OCI-M2 (cell line): Measurements from ENCODE around the gene KCNF1.

Experiments
- DNase-seq: peaks from one replicate; lab custom pipeline; 2025; ENCODE audit not compliant: unreplicated experiment; lab: John Stamatoyannopoulos, UW

KCNF1 gene

DNA sequence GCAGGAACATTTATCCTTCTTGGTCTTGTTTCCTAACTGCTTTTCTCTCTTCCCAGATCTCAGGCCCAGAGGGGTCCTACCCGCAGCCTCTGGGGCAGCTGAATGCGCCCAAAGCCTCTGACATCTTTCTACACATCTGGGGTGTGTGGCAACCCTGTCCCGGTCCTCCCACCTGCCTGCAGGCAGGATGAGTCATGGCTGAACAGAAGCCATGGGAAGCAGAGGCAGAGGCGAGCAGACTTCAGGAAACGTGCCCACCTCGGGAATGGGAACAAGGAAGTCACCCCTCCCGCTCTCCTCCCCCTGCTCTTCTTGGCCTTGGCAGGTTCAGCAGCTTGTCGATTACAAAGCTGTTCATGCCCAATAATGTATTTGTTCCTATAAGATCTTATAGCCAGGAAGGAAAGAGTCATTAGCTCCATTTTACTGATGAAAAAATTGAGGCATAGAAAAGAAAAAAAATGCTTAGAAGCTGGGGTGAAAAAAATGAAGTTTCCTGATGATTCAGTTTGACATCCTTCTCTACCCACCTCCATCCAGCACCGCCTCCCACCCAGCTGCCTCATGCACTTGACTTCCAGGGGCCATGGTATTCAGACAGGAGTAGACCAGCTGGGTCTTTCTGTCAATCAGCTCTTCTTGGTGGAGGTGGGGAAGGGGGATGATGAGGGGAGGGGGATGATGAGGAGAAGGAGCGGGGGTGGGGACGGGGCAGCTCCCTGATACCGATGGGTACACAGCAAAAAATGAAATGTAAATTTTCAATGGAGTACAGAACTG lies 10.4 kb upstream of the KCNF1 start:
- DNase-seq: no peak

DNA sequence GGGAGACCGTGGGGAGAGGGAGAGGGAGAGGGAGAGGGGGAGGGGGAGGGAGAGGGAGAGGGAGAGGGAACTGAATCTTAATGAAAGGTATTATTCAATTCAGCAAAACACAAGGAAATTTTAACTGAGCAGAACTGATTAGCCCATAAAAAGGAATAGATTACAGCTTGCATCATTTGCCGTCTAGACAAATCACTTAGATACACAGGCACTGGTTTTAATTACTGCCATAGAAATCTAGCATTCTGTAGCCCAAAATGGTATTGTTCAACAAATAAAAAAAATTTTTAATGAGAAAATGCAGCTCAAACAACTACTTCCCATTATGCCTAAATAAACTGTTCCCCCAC lies 7.9 kb upstream of the KCNF1 start:
- DNase-seq: no peak

DNA sequence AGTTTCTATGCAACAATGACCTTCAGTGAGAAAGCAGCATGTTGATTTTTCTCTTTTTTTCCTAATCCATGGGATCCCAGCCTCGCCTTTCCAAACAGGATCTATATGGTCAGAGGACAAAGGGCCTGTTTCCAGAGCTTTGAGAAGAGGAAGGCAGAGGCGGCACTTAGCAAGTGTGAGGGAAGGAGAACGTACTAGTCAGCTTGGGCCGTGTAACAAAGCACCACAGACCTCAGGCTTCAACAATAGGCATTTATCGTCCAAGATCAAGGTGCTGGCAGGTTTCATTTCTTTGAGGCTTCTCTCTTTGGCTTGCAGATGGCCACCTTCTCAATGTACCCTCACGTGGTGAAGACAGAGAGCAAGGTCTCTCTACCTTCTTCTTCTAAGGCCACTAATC lies 7.3 kb upstream of the KCNF1 start:
- no peak for DNase-seq

GRCh38 chr2:10905006-10905861 lies 6.5 kb upstream of the KCNF1 start:
- DNase-seq: no peak

GRCh38 chr2:10905862-10906143 lies 5.9 kb upstream of the KCNF1 start:
- DNase-seq: no peak

GRCh38 chr2:10906926-10907625 lies 4.7 kb upstream of the KCNF1 start:
- no peak for DNase-seq

- no peak for DNase-seq
These were observed 3.5 kb upstream of the KCNF1 start for GRCh38 chr2:10908195-10908594.

DNA sequence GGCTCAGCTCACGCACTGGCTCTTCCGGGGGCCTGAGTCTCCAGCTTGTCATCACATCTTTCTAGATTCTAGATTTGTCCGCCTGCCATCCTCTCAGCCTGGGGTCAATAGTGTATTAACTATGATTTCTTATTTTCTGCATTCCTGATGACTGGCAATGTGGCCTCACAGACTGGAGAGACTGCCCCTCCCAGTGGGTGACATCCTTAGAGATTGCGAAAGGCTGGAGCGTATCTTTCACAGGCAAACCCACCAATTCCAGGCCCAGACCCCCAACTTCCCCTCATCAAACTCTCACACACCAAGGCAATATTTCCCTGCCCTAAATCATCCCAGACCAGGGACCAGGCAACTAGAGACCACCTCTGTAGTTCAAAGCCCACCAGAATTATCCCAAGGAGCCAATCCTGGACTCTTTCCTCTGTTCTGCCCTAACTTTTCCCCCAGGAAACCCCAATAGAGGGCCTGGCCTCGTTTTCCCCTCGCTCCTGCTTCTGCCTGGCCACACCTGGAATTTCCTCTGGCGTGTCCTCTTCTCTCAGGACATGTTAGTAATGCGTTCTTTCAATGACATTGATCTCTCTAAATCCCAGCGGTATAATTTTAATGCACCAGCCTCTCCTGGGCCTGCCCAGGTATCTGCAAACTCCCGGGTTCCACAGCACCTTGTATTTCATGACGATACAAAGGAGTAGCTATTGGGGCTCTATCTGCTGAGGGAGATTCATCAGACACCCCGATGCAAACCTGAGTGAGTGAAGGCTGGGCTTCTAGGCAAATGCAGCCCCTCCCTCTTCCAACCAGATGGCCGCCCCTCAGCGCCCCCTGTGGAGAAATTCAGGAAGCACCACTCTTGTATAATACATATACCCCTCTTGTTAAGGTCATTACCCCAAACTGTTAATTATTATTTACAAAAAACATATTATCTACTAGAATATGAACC lies 2.4 kb upstream of the KCNF1 start:
- DNase-seq: no peak

DNA sequence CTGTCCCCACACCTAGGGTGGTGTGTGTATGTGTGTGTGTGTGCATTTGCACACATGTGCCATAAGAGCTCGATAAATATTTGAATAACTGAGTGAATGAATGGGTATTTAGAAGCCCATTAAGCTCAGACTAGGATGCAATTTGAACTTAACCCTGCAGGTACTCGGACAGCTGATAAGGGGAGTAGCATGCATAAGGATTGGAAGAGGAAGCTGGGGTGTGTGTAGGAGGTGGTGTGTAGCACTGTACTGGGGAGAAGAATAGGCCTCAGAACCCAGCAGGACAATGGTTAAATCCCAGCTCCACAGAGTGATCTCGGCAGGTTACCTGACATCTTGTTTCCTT lies 1.8 kb upstream of the KCNF1 start:
- DNase-seq: no peak

DNA sequence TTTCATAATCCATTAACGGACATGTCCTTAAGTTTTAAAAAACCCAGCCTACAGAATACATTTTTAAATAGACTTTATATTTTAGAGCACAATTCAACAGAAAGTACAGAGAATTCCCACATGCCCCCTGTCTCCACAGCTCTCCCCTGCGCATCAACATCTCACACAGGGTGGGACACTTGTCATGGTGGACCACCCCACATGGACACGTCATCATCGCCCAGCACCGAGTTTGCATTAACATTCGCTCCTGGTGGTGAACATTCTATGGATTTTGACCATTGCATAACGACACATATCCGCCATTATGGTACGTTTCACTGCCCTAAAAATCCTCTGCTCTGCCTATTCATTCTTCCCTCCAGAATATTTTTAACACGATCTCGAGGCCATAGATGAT lies 1.1 kb upstream of the KCNF1 start:
- DNase-seq: no peak

DNA sequence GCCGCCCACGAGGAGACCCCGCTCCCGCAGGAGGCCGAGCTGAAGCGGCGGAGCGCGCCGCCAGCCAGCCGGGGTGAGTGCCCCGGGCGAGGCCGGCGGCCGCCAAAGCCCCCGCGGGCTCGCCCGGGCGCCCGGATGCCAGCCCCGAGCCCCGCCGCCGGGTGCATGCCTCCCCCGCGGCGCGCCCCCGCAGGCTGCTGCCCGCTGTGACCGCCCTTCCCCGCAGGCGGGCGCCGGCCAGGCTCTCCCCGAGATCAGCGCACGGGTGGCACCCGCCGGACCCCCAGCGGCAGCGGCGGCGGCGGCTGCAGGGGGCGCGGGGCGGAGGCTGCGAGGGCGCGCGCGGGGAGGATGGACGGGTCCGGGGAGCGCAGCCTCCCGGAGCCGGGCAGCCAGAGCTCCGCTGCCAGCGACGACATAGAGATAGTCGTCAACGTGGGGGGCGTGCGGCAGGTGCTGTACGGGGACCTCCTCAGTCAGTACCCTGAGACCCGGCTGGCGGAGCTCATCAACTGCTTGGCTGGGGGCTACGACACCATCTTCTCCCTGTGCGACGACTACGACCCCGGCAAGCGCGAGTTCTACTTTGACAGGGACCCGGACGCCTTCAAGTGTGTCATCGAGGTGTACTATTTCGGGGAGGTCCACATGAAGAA lies 470 bp downstream of the KCNF1 start:
- no peak for DNase-seq

- no peak for DNase-seq
These were observed 1.2 kb downstream of the KCNF1 start for GRCh38 chr2:10912796-10913455.

- no peak for DNase-seq
These were observed 2.0 kb downstream of the KCNF1 start for GRCh38 chr2:10913501-10914271.

GRCh38 chr2:10914272-10914693 lies 2.5 kb downstream of the KCNF1 start:
- DNase-seq: no peak

DNA sequence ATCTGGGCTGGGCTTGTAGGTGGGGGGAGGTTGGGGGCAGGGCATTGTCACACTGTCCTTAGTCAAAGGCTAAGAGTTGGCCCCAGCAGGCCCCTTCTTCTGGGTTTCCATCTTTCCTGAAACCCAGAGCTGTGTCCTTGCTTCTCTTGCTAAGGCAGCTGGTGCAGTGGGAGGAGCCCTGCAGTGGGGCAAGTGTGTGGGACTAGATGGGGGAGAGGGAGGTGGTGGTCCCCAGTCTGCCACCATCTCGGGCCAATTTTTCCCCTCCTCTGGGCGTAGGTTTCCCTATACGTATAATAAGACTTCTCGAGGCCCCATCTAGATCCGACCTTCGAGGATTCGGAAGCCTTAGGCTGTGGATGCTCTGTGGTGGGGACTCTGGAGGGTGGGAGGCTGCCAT lies 3.5 kb downstream of the KCNF1 start:
- DNase-seq: no peak

- no peak for DNase-seq
These were observed 4.1 kb downstream of the KCNF1 start for GRCh38 chr2:10915731-10916276.

DNA sequence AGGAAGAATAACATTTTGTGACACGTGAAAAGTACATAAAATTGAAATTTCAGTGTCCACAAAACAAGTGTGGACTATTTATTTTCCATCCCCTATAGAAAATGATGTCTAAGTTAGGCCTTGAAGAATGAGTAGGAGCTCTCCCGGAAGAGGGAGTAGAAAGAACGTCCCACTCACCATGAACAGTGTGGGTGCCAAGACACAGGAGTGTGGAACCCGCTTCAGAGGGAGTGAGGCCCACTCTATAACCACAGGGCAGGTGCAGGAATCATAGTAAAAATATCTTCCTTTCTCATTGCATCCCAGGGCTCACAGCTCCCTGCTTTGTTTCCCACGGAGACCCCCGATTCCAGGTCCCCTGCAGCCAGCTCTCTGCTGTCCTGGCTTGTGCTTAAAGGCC lies 5.2 kb downstream of the KCNF1 start:
- DNase-seq: no peak

GRCh38 chr2:10917927-10918326 lies 6.2 kb downstream of the KCNF1 start:
- DNase-seq: no peak
